ENCODE results near the gene TKFC. TPM values are rescaled to one million over a fixed set of nuclear protein-coding genes. Genes with fewer than 3 reads are reported as not detected.
A peak's percentile ranks its signal among the peaks of the same experiment; 100 is the strongest.

Gene TKFC, protein sequence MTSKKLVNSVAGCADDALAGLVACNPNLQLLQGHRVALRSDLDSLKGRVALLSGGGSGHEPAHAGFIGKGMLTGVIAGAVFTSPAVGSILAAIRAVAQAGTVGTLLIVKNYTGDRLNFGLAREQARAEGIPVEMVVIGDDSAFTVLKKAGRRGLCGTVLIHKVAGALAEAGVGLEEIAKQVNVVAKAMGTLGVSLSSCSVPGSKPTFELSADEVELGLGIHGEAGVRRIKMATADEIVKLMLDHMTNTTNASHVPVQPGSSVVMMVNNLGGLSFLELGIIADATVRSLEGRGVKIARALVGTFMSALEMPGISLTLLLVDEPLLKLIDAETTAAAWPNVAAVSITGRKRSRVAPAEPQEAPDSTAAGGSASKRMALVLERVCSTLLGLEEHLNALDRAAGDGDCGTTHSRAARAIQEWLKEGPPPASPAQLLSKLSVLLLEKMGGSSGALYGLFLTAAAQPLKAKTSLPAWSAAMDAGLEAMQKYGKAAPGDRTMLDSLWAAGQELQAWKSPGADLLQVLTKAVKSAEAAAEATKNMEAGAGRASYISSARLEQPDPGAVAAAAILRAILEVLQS
- total RNA-seq (10 to 100 TPM; 42.1 to 43.9 TPM), polyA plus RNA-seq (10 to 100 TPM; 24.5 to 30.2 TPM)

DNA sequence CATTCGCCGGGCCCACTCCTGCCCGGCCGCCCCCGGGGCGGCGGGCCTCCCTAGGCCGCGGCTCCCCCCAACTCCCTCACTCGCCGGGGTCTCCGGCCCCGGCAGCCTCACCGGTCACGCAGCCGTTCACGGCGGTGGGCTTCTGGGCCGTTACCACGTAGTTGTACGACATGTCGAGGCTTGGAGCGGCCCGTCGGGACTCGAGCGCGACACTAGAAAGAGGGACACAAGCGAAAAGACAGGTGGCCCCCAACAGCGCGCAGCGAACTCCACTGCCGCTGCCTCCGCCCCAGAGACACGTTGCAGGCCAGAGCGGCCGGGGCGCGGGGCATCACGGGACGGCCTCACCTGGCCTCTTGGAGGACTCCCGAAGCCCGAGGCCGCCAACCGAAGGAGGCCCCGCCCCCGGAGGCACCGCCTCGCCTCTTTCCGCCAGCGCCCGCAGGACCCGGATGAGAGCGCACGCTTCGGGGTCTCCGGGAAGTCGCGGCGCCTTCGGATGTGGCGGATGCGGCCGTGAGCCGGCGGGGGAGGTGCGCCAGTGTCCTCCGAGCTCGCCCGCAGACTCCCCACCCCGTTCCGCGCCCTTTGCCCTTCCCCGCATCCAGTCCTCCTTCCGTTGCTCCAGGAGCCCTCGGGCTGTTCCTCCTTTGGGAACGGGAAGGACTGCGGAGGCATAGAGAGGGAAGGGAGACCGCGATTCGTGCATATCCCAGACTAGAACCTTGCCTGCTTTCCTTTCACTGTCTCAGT is at the start of gene TKFC, which contains the start of gene DDB1:
TKFC (plus strand) TSS at position 432 of the 753 bp plus-strand sequence. CDS start 1,501 bp downstream, outside the sequence.
DDB1 (minus strand) TSS at position 309 of the 753 bp plus-strand sequence; CDS start at position 172, 137 bp downstream.
- CTCF ChIA-PET (ENCODE audit: partially characterized antibody): interaction anchor here (1.1 to 10.1 kb wide), 5 partner anchors 17 to 102 kb away, joined by 4 to 442 read pairs (median 18); partner anchors contain the start of genes CYB561A3, TMEM138 and TMEM216
- intact Hi-C loops (cut with micrococcal nuclease): loop anchor here (1.0 to 2.0 kb wide), 3 partner anchors 29 to 426 kb away; partner anchors contain the start of genes PRPF19, SDHAF2 and TMEM138
- H3K27me3 Mint-ChIP-seq: no peaks in the 10 kb centered on the region
- Histone ChIP-seq H3K27ac (ENCODE audit: low read depth, low read length) (peak within 1 kb of the TSS; percentile 83), H3K36me3 (ENCODE audit: insufficient read depth, low read length) (peaks cover 12% of the 10 kb centered on the region), H3K4me1 (ENCODE audit: insufficient read depth, low read length) (peaks cover 39% of the 10 kb centered on the region), H3K27me3 (ENCODE audit: insufficient read depth, low read length) (no peaks in the 10 kb centered on the region), H3K9me3 (ENCODE audit: control insufficient read depth in 1 of 2, low read length in 2 of 2) (no peaks in the 10 kb centered on the region), H3K4me3 (ENCODE audit: low read length in 2 of 2) (peak within 1 kb of the TSS; percentile 85 to 95)
- H3K9me3 Mint-ChIP-seq: peaks cover 0 to 4% (median 0%) of the 10 kb centered on the region in 8 donors
- peak within 1 kb of the TSS; percentile 89 to 97 (median 96) for H3K4me3 Mint-ChIP-seq
- peaks cover 25 to 31% of the 10 kb centered on the region in 2 donors for H3K36me3 Mint-ChIP-seq
- H3K4me1 Mint-ChIP-seq: peaks cover 36 to 71% (median 54%) of the 10 kb centered on the region in 4 donors
- DNase-seq: peak; percentile 96 to 97 (median 97)
- POLR2A ChIA-PET (ENCODE audit: partially characterized antibody): interaction anchor here (0.6 to 5.9 kb wide), 12 partner anchors 9 to 1981 kb away, joined by 3 to 97 read pairs (median 4); partner anchors contain the start of genes CPSF7, CYB561A3, SDHAF2 and TMEM109
- H3K27ac Mint-ChIP-seq: peak within 1 kb of the TSS; percentile 92 to 99 (median 98)

DNA sequence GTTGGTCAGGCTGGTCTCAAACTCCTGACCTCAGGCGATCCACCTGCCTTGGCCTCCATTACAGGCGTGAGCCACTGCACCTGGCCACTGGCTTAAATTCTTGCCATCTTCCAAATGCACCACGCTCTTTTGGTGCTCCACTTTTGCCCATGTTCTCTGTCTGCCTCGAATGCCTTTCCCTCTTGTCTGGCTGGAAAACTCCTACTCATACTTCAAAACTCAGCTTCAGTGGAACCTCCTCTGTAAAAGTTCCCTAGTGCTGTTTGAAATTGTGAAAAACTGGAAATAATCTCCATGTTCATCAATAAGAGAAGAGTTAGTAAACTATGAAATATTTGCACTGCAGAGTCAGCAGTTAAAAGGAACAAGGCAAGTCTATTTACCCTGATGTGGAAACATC is 49.4 kb upstream of the TKFC start:
- Histone ChIP-seq H3K27ac (ENCODE audit: low read depth, low read length) (no peak overlapping the region), H3K9me3 (ENCODE audit: control insufficient read depth in 1 of 2, low read length in 2 of 2) (no peaks in the 10 kb centered on the region), H3K36me3 (ENCODE audit: insufficient read depth, low read length) (no peaks in the 10 kb centered on the region), H3K27me3 (ENCODE audit: insufficient read depth, low read length) (no peaks in the 10 kb centered on the region), H3K4me3 (ENCODE audit: low read length in 2 of 2) (no peak overlapping the region), H3K4me1 (ENCODE audit: insufficient read depth, low read length) (no peaks in the 10 kb centered on the region)
- Mint-ChIP-seq H3K4me1 (no peaks in the 10 kb centered on the region), H3K27ac (peak overlapping the region in 1 of 7 donors; percentile 27), H3K36me3 (no peaks in the 10 kb centered on the region), H3K9me3 (peaks cover 0 to 3% (median 0%) of the 10 kb centered on the region in 8 donors), H3K27me3 (peaks cover 3 to 4% of the 10 kb centered on the region in 2 donors), H3K4me3 (no peak overlapping the region)
- intact Hi-C loops (cut with micrococcal nuclease): no loop called here
- ChIA-PET POLR2A (ENCODE audit: partially characterized antibody) (no interaction called here), CTCF (ENCODE audit: partially characterized antibody) (no interaction called here)
- DNase-seq: no peak

DNA sequence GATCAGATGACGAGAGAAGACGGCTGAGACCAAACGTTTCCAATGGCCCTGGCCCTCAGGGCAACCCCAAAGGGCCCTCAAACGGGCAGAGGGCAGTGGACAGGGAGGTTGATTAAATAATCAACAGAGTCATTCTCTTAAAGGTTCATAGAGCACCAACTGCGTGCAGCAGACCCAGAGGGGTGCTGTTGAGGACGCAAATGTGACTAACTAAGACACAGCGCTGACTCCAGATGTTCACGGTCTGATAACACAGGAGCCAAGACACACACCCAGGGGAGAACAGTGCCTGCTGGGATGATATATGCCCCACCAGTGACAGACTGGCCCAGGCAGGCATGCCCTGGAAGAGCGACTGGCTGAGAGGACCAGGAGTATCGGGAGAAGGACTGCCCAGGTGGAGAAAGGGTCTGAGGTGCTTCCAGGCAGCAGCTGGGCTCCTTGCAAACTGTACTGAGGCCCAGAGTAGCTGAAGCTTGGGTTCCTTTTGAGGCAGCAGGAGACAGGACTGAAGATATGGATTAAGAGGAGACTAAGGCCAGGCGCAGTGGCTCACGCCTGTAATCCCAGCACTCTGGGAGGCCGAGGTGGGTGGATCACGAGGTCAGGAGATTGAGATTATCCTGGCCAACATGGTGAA is 45.6 kb upstream of the TKFC start:
- Histone ChIP-seq H3K4me1 (ENCODE audit: insufficient read depth, low read length) (no peaks in the 10 kb centered on the region), H3K27me3 (ENCODE audit: insufficient read depth, low read length) (no peaks in the 10 kb centered on the region), H3K4me3 (ENCODE audit: low read length in 2 of 2) (no peak overlapping the region), H3K27ac (ENCODE audit: low read depth, low read length) (no peak overlapping the region), H3K36me3 (ENCODE audit: insufficient read depth, low read length) (no peaks in the 10 kb centered on the region), H3K9me3 (ENCODE audit: control insufficient read depth in 1 of 2, low read length in 2 of 2) (no peaks in the 10 kb centered on the region)
- POLR2A ChIA-PET (ENCODE audit: partially characterized antibody): no interaction called here
- no peak for DNase-seq
- Mint-ChIP-seq H3K4me3 (no peak overlapping the region), H3K36me3 (no peaks in the 10 kb centered on the region), H3K9me3 (peaks cover 0 to 3% (median 0%) of the 10 kb centered on the region in 8 donors), H3K27me3 (peaks cover 3 to 7% of the 10 kb centered on the region in 2 donors), H3K27ac (peak overlapping the region in 1 of 7 donors; percentile 63), H3K4me1 (peaks cover 0 to 3% (median 1%) of the 10 kb centered on the region in 4 donors)
- intact Hi-C loops (cut with micrococcal nuclease): no loop called here
- CTCF ChIA-PET (ENCODE audit: partially characterized antibody): interaction anchor here (0.7 kb wide), 1 partner anchor 160 kb away, joined by 4 read pairs; no protein-coding TSS in a partner anchor

DNA sequence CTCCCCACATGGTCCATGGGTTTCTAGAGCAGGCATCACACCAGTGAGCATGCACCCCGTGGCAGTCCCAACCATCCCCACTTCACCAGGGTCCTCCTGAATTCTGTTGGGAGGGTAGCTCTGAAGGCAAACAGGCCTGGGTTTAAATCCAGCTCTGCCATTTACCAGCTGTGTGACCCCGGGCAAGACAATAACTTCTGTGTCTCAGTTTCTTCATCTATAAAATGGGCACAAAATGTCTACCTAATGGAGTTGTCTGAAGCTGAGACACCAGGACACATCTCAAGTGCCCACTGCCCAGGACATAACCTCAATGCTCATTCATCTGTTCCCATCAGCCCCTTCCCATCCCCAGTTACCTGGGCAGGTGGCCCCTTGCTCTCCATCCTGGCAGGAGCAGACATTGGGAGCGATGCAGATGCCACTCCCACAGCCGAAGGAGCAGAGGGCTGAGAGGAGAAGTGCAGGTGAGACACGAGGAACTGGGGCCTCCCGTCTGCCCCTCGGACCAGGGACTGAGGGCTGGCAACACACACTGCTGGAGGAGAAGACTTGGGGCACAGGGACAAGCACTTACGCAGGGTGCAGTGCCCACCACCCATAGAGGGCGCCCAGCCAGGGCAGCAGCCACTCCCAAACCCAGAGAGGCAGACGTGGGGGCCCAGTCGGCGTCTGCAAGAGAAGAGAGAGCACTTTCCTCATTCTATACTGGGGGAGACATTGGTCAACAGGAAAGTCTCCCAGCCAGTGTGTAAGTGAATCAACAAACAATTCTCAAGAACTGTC is 41.9 kb upstream of the TKFC start:
- Histone ChIP-seq H3K4me1 (ENCODE audit: insufficient read depth, low read length) (peaks cover 16% of the 10 kb centered on the region), H3K36me3 (ENCODE audit: insufficient read depth, low read length) (no peaks in the 10 kb centered on the region), H3K27ac (ENCODE audit: low read depth, low read length) (no peak overlapping the region), H3K9me3 (ENCODE audit: control insufficient read depth in 1 of 2, low read length in 2 of 2) (no peaks in the 10 kb centered on the region), H3K4me3 (ENCODE audit: low read length in 2 of 2) (no peak overlapping the region), H3K27me3 (ENCODE audit: insufficient read depth, low read length) (peaks cover 4% of the 10 kb centered on the region)
- DNase-seq: no peak
- Mint-ChIP-seq H3K36me3 (no peaks in the 10 kb centered on the region), H3K27ac (no peak overlapping the region), H3K9me3 (peaks cover 0 to 2% (median 0%) of the 10 kb centered on the region in 8 donors), H3K27me3 (peaks cover 11 to 15% of the 10 kb centered on the region in 2 donors), H3K4me3 (no peak overlapping the region), H3K4me1 (peaks cover 5 to 17% (median 11%) of the 10 kb centered on the region in 4 donors)
- intact Hi-C loops (cut with micrococcal nuclease): no loop called here
- CTCF ChIA-PET (ENCODE audit: partially characterized antibody): no interaction called here
- POLR2A ChIA-PET (ENCODE audit: partially characterized antibody): no interaction called here

DNA sequence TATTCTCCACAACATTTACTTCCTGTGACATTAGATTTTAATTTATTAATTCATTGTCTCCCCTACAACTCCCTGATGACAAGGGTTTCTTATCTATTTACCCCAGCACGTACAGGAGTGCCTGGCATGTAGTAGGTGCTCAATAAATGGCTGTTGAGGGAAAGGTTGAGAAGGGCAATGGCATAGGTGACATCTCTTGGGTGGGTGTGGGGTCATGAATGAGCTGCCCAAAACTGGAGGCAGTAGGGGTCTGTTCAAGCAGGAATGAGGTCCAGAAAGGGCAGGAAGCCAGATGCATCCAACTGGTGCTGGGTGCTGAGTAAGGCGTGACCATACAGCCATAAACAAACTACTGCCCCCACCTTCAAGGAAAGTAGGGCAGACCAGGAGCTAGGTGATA is 40.7 kb upstream of the TKFC start:
- Histone ChIP-seq H3K9me3 (ENCODE audit: control insufficient read depth in 1 of 2, low read length in 2 of 2) (no peaks in the 10 kb centered on the region), H3K36me3 (ENCODE audit: insufficient read depth, low read length) (no peaks in the 10 kb centered on the region), H3K4me1 (ENCODE audit: insufficient read depth, low read length) (peaks cover 16% of the 10 kb centered on the region), H3K4me3 (ENCODE audit: low read length in 2 of 2) (no peak overlapping the region), H3K27ac (ENCODE audit: low read depth, low read length) (no peak overlapping the region), H3K27me3 (ENCODE audit: insufficient read depth, low read length) (peaks cover 4% of the 10 kb centered on the region)
- Mint-ChIP-seq H3K27me3 (peaks cover 13 to 14% of the 10 kb centered on the region in 2 donors), H3K4me1 (peaks cover 9 to 23% (median 14%) of the 10 kb centered on the region in 4 donors), H3K27ac (peak overlapping the region in 1 of 7 donors; percentile 15), H3K4me3 (peak overlapping the region in 4 of 8 donors; percentile 10 to 41 (median 28)), H3K9me3 (peaks cover 0 to 2% (median 0%) of the 10 kb centered on the region in 8 donors), H3K36me3 (peaks cover 1 to 6% of the 10 kb centered on the region in 2 donors)
- intact Hi-C loops (cut with micrococcal nuclease): no loop called here
- ChIA-PET CTCF (ENCODE audit: partially characterized antibody) (no interaction called here), POLR2A (ENCODE audit: partially characterized antibody) (no interaction called here)
- DNase-seq: no peak

Data from CD4-positive, alpha-beta memory T cell (primary cell).